Head of caudate nucleus (tissue), 42 donors: Measurements from ENCODE around the gene PAPSS2.
A peak's percentile ranks its signal among the peaks of the same experiment; 100 is the strongest.
"Not testable (repeated sequence)": the region's sequence is repeated elsewhere in the genome, so short reads cannot be mapped to it uniquely, and the experiment has no call there.

Experiments
- DNase-seq, 42 donors: peaks; one replicate each; pipeline versions ENCODE4 v3.0.0 to v3.0.0-alpha.2; 2020 to 2021; ENCODE audit warnings: mixed read lengths in 7 of 42
- intact Hi-C: fragments of 100-400 bp; cut with DNase I; formaldehyde crosslinking; loops from one replicate; pipeline ENCODE4 v1.15.0; 2022

The PAPSS2 gene

GRCh38 chr10:87659571-87660483, at the start of gene PAPSS2:
TSS of gene PAPSS2 (plus strand) at chr10:87659878. CDS start at chr10:87659982, 104 bp downstream.
- intact Hi-C loops, result no loop called here
- peak in 36 of 42 donors; percentile 2 to 48 (median 18) for DNase-seq

- intact Hi-C loops, DNase-seq: not testable (repeated sequence)
These were observed 48.3 kb upstream of the PAPSS2 start for GRCh38 chr10:87611341-87611740.

GRCh38 chr10:87612115-87612514, 47.6 kb upstream of the PAPSS2 start:
- DNase-seq, result no peak
- intact Hi-C loops, result no loop called here

- intact Hi-C loops, result no loop called here
- no peak for DNase-seq
These were observed 45.9 kb upstream of the PAPSS2 start for GRCh38 chr10:87613751-87614150.

- intact Hi-C loops, result no loop called here
- DNase-seq, result no peak
These were observed 43.8 kb upstream of the PAPSS2 start for GRCh38 chr10:87615856-87616255.

GRCh38 chr10:87617503-87617902, 42.2 kb upstream of the PAPSS2 start:
- intact Hi-C loops, result no loop called here

GRCh38 chr10:87618566-87619423, 40.9 kb upstream of the PAPSS2 start:
- intact Hi-C loops, result no loop called here
- no peak for DNase-seq

More at GRCh38 chr10:87617503-87617902, 42.2 kb upstream of the PAPSS2 start:
- DNase-seq, result no peak

- intact Hi-C loops, result no loop called here
- DNase-seq, result no peak
These were observed 40.0 kb upstream of the PAPSS2 start for GRCh38 chr10:87619705-87620104.

- DNase-seq, intact Hi-C loops: not testable (repeated sequence)
These were observed 38.2 kb upstream of the PAPSS2 start for GRCh38 chr10:87621440-87621839.

- DNase-seq, result no peak
These were observed 37.2 kb upstream of the PAPSS2 start for GRCh38 chr10:87622314-87623004.

GRCh38 chr10:87623191-87623590, 36.5 kb upstream of the PAPSS2 start:
- no peak for DNase-seq
- intact Hi-C loops, result no loop called here

More at GRCh38 chr10:87622314-87623004, 37.2 kb upstream of the PAPSS2 start:
- intact Hi-C loops, result no loop called here

GRCh38 chr10:87625661-87626060, 34.0 kb upstream of the PAPSS2 start:
- intact Hi-C loops, result no loop called here
- no peak for DNase-seq

- intact Hi-C loops, result no loop called here
- no peak for DNase-seq
These were observed 33.2 kb upstream of the PAPSS2 start for GRCh38 chr10:87626422-87626892.

- intact Hi-C loops, result no loop called here
- DNase-seq, result no peak
These were observed 29.5 kb upstream of the PAPSS2 start for GRCh38 chr10:87630171-87630570.

- intact Hi-C loops, result no loop called here
- DNase-seq, result no peak
These were observed 27.2 kb upstream of the PAPSS2 start for GRCh38 chr10:87632454-87632853.

- DNase-seq, result no peak
- intact Hi-C loops, result no loop called here
These were observed 25.4 kb upstream of the PAPSS2 start for GRCh38 chr10:87634311-87634710.

- intact Hi-C loops, result no loop called here
- no peak for DNase-seq
These were observed 24.0 kb upstream of the PAPSS2 start for GRCh38 chr10:87635498-87636312.

- no peak for DNase-seq
- intact Hi-C loops, result no loop called here
These were observed 23.3 kb upstream of the PAPSS2 start for GRCh38 chr10:87636313-87636915.
